GM10266 (cell line): ENCODE data around the gene MBLAC1.

Experiments
- DNase-seq: peaks from one replicate; pipeline ENCODE4 v3.0.0; 2012; ENCODE audit errors: extremely low spot score
- TF ChIP-seq, protein P1 (sequence below): IDR thresholded peaks from 2 replicates; pipeline ENCODE4 v1.5.1; 2012; ENCODE audit warnings: mild to moderate bottlenecking, low read depth; ENCODE audit not compliant: control insufficient read depth, insufficient read depth; ENCODE audit errors: missing control alignments

Gene MBLAC1

DNA sequence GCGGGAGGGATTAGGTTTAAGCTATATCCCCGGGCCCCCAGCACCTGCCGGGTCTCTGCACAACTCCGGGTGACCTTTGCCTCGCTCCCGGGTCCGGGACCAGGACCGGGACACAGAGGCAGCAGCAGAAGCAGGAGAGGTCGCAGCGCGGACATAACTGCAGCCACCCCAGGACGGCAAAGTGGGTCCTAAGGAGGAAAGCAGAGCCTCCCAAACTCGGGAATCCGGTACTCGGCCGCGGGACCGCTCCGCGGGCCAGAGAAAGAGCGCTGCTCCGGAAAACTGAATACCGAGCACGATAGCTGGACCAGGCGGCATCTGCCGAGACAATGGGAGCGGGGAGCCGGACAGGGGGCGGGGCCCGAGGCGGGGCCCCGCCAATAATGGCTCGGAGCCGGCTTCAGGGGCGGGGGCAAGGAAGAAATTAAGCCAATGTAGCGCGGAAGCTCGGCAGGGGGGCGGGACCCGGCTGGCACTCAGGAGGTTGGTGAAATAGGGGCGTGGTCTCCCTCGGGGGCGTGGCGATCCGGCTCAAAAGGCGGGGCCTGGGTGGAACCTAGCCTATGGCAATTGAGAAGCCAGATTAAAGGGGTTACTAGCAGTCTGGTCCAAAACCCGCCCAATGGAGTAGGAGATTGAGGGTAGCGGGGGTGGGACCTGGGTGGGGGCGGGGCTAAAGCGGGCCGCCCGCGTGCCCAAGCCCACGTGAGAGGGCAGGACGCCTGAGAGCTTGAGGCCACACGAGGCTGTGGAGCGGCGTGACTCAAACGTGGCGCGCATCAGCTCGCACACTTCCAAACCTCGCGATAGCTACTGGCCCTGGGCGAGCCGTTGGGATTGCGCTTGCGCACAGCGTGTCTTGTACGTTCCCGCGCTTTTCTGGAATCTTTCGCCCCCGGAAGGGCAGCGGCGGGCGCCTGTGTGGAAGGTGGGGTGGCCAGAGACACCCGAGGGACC lies 50.6 kb downstream of the MBLAC1 start, which contains the start of the genes GPC2 and STAG3:
GPC2 (minus strand) TSS at position 337 of the 957 bp plus-strand sequence; CDS start at position 155, 182 bp downstream.
STAG3 (plus strand) TSS at position 874 of the 957 bp plus-strand sequence. CDS start 2,639 bp downstream, outside the sequence.
- TF ChIP-seq, protein P1, sequence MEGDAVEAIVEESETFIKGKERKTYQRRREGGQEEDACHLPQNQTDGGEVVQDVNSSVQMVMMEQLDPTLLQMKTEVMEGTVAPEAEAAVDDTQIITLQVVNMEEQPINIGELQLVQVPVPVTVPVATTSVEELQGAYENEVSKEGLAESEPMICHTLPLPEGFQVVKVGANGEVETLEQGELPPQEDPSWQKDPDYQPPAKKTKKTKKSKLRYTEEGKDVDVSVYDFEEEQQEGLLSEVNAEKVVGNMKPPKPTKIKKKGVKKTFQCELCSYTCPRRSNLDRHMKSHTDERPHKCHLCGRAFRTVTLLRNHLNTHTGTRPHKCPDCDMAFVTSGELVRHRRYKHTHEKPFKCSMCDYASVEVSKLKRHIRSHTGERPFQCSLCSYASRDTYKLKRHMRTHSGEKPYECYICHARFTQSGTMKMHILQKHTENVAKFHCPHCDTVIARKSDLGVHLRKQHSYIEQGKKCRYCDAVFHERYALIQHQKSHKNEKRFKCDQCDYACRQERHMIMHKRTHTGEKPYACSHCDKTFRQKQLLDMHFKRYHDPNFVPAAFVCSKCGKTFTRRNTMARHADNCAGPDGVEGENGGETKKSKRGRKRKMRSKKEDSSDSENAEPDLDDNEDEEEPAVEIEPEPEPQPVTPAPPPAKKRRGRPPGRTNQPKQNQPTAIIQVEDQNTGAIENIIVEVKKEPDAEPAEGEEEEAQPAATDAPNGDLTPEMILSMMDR, result no peak
- DNase-seq, result peak; percentile 97
